H1 (cell line): ENCODE results near the gene PRC1. TPM values are rescaled to one million over a fixed set of nuclear protein-coding genes. Genes with fewer than 3 reads are reported as not detected.

Source experiments
- CTCF ChIA-PET: fragments of 300-600 bp; sonication (Branson Sonifier 250); formaldehyde crosslinking; loops from one replicate; lab custom pipeline; 2021; ENCODE audit not compliant: partially characterized antibody; lab: Charles Lee
- POLR2A ChIA-PET: fragments of 300-600 bp; sonication (Branson Sonifier 250); formaldehyde crosslinking; loops from one replicate; lab custom pipeline; 2021; ENCODE audit warnings: inconsistent platforms; ENCODE audit not compliant: partially characterized antibody; lab: Charles Lee
- DNase-seq, 2 experiments: peaks; one replicate each; pipeline versions ENCODE4 v3.0.0 to v3.0.0-alpha.2; 2010 to 2022; ENCODE audit warnings: low spot score in 2 of 2, low read depth in 1 of 2, mixed read lengths in 1 of 2
- FAIRE-seq: peaks from 2 replicates; lab custom pipeline; 2011; peaks lifted over from hg19 to GRCh38; lab: Jason Lieb, UNC
- H2AFZ ChIP-seq: 2 replicates; pipeline ENCODE4 v1.8.1; 2012; ENCODE audit warnings: low read length, inconsistent platforms
- H2AK5ac ChIP-seq: 2 replicates; pipeline ENCODE4 v1.6.1; 2013; ENCODE audit warnings: low read depth, low read length
- H2BK120ac ChIP-seq: replicated peaks from 2 replicates; pipeline ENCODE3; 2013; ENCODE audit warnings: low read depth, low read length, inconsistent platforms
- H2BK12ac ChIP-seq: 2 replicates; pipeline ENCODE4 v1.6.1; 2013; ENCODE audit warnings: low read depth, low read length
- H2BK15ac ChIP-seq: 2 replicates; pipeline ENCODE4 v1.6.1; 2013; ENCODE audit warnings: low read length
- H2BK20ac ChIP-seq: 2 replicates; pipeline ENCODE4 v1.6.1; 2013; ENCODE audit warnings: low read length
- H2BK5ac ChIP-seq: 2 replicates; pipeline ENCODE4 v1.6.1; 2013; ENCODE audit warnings: low read depth, low read length
- H3K14ac ChIP-seq: 2 replicates; pipeline ENCODE4 v1.6.1; 2013; ENCODE audit warnings: inconsistent platforms; ENCODE audit not compliant: insufficient read length
- H3K18ac ChIP-seq: 2 replicates; pipeline ENCODE4 v1.6.1; 2013; ENCODE audit warnings: low read length; ENCODE audit errors: extremely low read depth
- H3K23ac ChIP-seq: 2 replicates; pipeline ENCODE4 v1.6.1; 2013; ENCODE audit warnings: inconsistent platforms; ENCODE audit not compliant: insufficient read length
- H3K23me2 ChIP-seq: 2 replicates; pipeline ENCODE4 v1.6.1; 2013; ENCODE audit warnings: low read depth, low read length
- H3K27ac ChIP-seq: 2 replicates; pipeline ENCODE4 v1.6.1; 2011; ENCODE audit warnings: low read depth, low read length, inconsistent platforms
- H3K27me3 ChIP-seq, 4 experiments: replicated peaks in 1 of 4; 1 replicate in 1 of 4; 2 replicates in 3 of 4; pipeline versions ENCODE4 v1.6.1 to v1.8.1; 2011 to 2013; ENCODE audit warnings: low read length in 3 of 4, mild to moderate bottlenecking in 3 of 4, inconsistent platforms in 2 of 4, mixed read lengths in 2 of 4, moderate library complexity in 1 of 4; ENCODE audit not compliant: control insufficient read depth in 3 of 4, insufficient read depth in 3 of 4; ENCODE audit errors: extremely low read depth in 1 of 4
- H3K36me3 ChIP-seq, 4 experiments: 2 replicates each; pipeline versions ENCODE4 v1.6.1 to v1.8.1; 2011 to 2013; ENCODE audit warnings: mild to moderate bottlenecking in 4 of 4, low read length in 3 of 4, moderate library complexity in 2 of 4, control low read depth in 1 of 4, inconsistent platforms in 1 of 4; ENCODE audit not compliant: insufficient read depth in 4 of 4, control insufficient read depth in 2 of 4
- H3K4ac ChIP-seq: replicated peaks from 2 replicates; pipeline ENCODE3; 2013; ENCODE audit warnings: low read length, low read depth, mixed read lengths, inconsistent platforms; ENCODE audit not compliant: insufficient read length
- H3K4me1 ChIP-seq, 4 experiments: replicated peaks in 1 of 4; 1 replicate in 1 of 4; 2 replicates in 3 of 4; pipeline versions ENCODE4 v1.6.1 to v1.8.1; 2011 to 2013; ENCODE audit warnings: low read length in 3 of 4, inconsistent platforms in 2 of 4, mixed read lengths in 1 of 4; ENCODE audit not compliant: insufficient read depth in 4 of 4, control insufficient read depth in 3 of 4
- H3K4me2 ChIP-seq, 2 experiments: 2 replicates each; pipeline versions ENCODE4 v1.6.1 to v1.8.1; 2011 to 2013; ENCODE audit warnings: low read depth in 2 of 2, low read length in 2 of 2, control low read depth in 1 of 2, inconsistent platforms in 1 of 2, mild to moderate bottlenecking in 1 of 2; ENCODE audit not compliant: insufficient read depth in 1 of 2
- H3K4me3 ChIP-seq, 4 experiments: fragments of 200-600, 300-600 bp in 1 of 4; sonication (generic), shearing (Covaris generic), sonication (Bioruptor Twin) in 1 of 4; 2 replicates each; pipeline versions ENCODE4 v1.5.1 to v1.8.1; 2011 to 2016; ENCODE audit warnings: low read length in 4 of 4, low read depth in 3 of 4, control low read depth in 2 of 4, inconsistent platforms in 2 of 4, mild to moderate bottlenecking in 2 of 4, mixed read lengths in 1 of 4, moderate library complexity in 1 of 4; ENCODE audit not compliant: insufficient read depth in 2 of 4; ENCODE audit errors: extremely low read depth in 1 of 4
- H3K56ac ChIP-seq: replicated peaks from 2 replicates; pipeline ENCODE3; 2013; ENCODE audit warnings: low read depth, mild to moderate bottlenecking, mixed read lengths, low read length, inconsistent platforms; ENCODE audit not compliant: insufficient read length
- H3K79me1 ChIP-seq: 2 replicates; pipeline ENCODE4 v1.6.1; 2013; ENCODE audit warnings: low read depth, low read length, control low read depth
- H3K79me2 ChIP-seq, 2 experiments: 2 replicates each; pipeline versions ENCODE4 v1.6.1 to v1.8.1; 2012 to 2013; ENCODE audit warnings: low read length in 2 of 2, mild to moderate bottlenecking in 2 of 2, inconsistent platforms in 1 of 2; ENCODE audit not compliant: insufficient read depth in 2 of 2, control insufficient read depth in 1 of 2
- H3K9ac ChIP-seq, 4 experiments: replicated peaks in 1 of 4; 1 replicate in 1 of 4; 2 replicates in 3 of 4; pipeline versions ENCODE4 v1.6.1 to v1.8.1; 2011 to 2013; ENCODE audit warnings: low read depth in 3 of 4, low read length in 3 of 4, control low read depth in 2 of 4, mild to moderate bottlenecking in 2 of 4, moderate library complexity in 2 of 4, inconsistent platforms in 1 of 4; ENCODE audit errors: extremely low read depth in 1 of 4
- H3K9me3 ChIP-seq, 2 experiments: 2 replicates each; pipeline versions ENCODE4 v1.6.1 to v1.8.1; 2012 to 2013; ENCODE audit warnings: mild to moderate bottlenecking in 2 of 2, moderate library complexity in 2 of 2, control low read depth in 1 of 2, inconsistent platforms in 1 of 2, low read depth in 1 of 2, low read length in 1 of 2, mixed read lengths in 1 of 2; ENCODE audit not compliant: insufficient read depth in 2 of 2
- H4K20me1 ChIP-seq, 2 experiments: replicated peaks in 1 of 2; 2 replicates each; pipeline versions ENCODE3 to v1.8.1; 2011 to 2013; ENCODE audit warnings: inconsistent platforms in 2 of 2, low read length in 2 of 2, mild to moderate bottlenecking in 1 of 2; ENCODE audit not compliant: insufficient read depth in 2 of 2, control insufficient read depth in 1 of 2
- H4K5ac ChIP-seq: 2 replicates; pipeline ENCODE4 v1.6.1; 2013; ENCODE audit warnings: low read length, low read depth, mixed read lengths, inconsistent platforms; ENCODE audit not compliant: insufficient read length
- H4K8ac ChIP-seq: 2 replicates; pipeline ENCODE4 v1.8.0; 2013; ENCODE audit warnings: mild to moderate bottlenecking, moderate library complexity, low read length, inconsistent platforms; ENCODE audit not compliant: insufficient read depth; ENCODE audit errors: extremely low read depth
- H4K91ac ChIP-seq: replicated peaks from 2 replicates; pipeline ENCODE3; 2013; ENCODE audit warnings: low read length, mixed read lengths, inconsistent platforms; ENCODE audit not compliant: insufficient read length
- CBX5 ChIP-seq: fragments of 300-800, 300-1000 bp; sonication (generic); IDR thresholded peaks from 2 replicates; pipeline ENCODE4 v1.7.1; 2016; ENCODE audit warnings: antibody characterized with exemption, low read length, low read depth
- CREB1 ChIP-seq: IDR thresholded peaks from 2 replicates; pipeline ENCODE4 v1.6.1; 2012; ENCODE audit warnings: inconsistent platforms
- EGR1 ChIP-seq: IDR thresholded peaks from 2 replicates; pipeline ENCODE4 v1.6.1; 2011; ENCODE audit warnings: low read depth, low read length, borderline replicate concordance
- KDM1A ChIP-seq: fragments of 200-600, 300-600 bp; sonication (generic); IDR thresholded peaks from 2 replicates; pipeline ENCODE4 v1.7.1; 2016; ENCODE audit warnings: mild to moderate bottlenecking, low read length, borderline replicate concordance
- POU5F1 ChIP-seq: IDR thresholded peaks from 2 replicates; pipeline ENCODE4 v1.6.1; 2011; ENCODE audit warnings: low read depth, mild to moderate bottlenecking, low read length, moderate library complexity
- SIN3A ChIP-seq, 2 experiments: IDR thresholded peaks in 1 of 2; conservative IDR thresholded peaks in 1 of 2; 2 replicates each; pipeline ENCODE4 v1.6.1; 2011 to 2012; ENCODE audit warnings: low read length in 2 of 2, improper control_type of control experiment in 1 of 2, low read depth in 1 of 2, mild to moderate bottlenecking in 1 of 2
- TAF1 ChIP-seq: IDR thresholded peaks from 2 replicates; pipeline ENCODE4 v1.6.1; 2011; ENCODE audit warnings: mild to moderate bottlenecking, low read depth, low read length
- TBP ChIP-seq: IDR thresholded peaks from 2 replicates; pipeline ENCODE4 v1.6.1; 2011; ENCODE audit warnings: low read depth, low read length, improper control_type of control experiment
- WGBS, 2 experiments: shearing (Covaris generic) in 1 of 2; methylation state at CpG; one replicate each; pipeline versions ENCODE4 v1.1.6 to v1.1.7; 2013 to 2015; ENCODE audit warnings: low lambda C conversion rate in 2 of 2, mixed read lengths in 2 of 2, inconsistent platforms in 1 of 2, low coverage in 1 of 2, missing lambda C conversion rate in 1 of 2; ENCODE audit not compliant: insufficient replicate concordance in 2 of 2, insufficient coverage in 1 of 2, insufficient read length in 1 of 2; ENCODE audit errors: extremely low coverage in 1 of 2, missing lambda C conversion rate in 1 of 2; 5-methylcytosine and 5-hydroxymethylcytosine counted together
- polyA plus RNA-seq, 7 experiments: library from polyadenylated mRNA; depleted of rRNA in 3 of 7; stranded (reverse) in 5 of 7; unstranded in 2 of 7; fragments of >200 nt in 5 of 7; fragments of 200-250 nt in 2 of 7; gene quantifications; 1 replicate in 5 of 7; 2 replicates in 1 of 7; 4 replicates in 1 of 7; pipeline versions ENCODE4 v1.2.1 to v1.2.3, GENCODE V29; 2011 to 2013; ENCODE audit warnings: missing spikeins in 2 of 7, mixed read lengths in 2 of 7
- total RNA-seq: library from RNA; stranded (reverse); fragmentation: NEBNext Ultra II Directional; extraction: Animal tissue kit (Norgen Biotek cat#: 25700); gene quantifications from 2 replicates; pipeline ENCODE4 v1.2.1, GENCODE V29; 2021
- TF ChIP-seq, protein P1 (sequence below): IDR thresholded peaks from 2 replicates; pipeline ENCODE4 v1.6.1; 2012; ENCODE audit warnings: low read length, inconsistent platforms

PRC1 gene
- total and polyA plus RNA-seq, 2 of the 8 experiments (the other 6 are each of a cell fraction or from before 2014, with no cell fraction given) = 90.7 to 181 TPM

DNA sequence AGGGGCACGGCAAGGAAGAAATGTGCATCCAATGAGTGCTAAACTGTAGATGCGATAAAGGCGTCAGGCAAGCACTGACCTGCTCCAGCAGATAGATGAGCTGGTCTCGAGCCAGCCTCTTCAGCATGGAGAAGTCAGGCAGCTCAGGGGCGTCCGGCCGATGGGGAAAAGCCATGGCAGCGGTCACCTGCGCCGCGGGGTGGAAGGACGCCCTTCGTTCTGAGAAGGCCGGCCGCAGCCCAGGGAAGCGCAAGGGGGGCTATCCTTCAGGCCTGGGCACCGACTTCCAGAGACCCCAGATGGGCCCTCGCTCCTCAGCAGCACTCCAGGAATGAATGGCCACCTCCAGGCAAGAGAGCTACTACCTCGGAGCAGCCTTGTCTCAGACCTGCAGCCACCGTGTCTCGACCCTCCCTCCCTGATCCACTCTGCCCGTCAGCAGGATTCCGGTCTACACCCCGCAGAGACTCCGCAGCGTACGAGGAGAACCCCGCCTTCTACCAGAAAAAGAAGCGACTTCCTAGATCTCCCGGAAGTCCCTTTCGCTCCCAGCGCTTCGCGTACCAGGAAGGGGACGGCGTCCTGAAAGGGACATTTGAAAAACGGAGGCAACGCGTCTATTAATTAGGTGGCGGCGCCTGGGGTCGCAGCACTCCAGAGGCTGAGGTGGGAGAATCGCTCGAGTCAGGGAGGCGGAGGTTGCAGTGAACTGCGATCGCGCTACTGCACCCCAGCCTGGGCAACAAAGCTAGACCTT lies 27.9 kb upstream of the PRC1 start, which contains the start of gene VPS33B:
Gene VPS33B (minus strand): TSS at position 520 of the 757 bp plus-strand sequence. CDS start 345 bp downstream, at position 175.
- Histone ChIP-seq H4K8ac (0 out of 2 replicates have a peak within 1 kb of the TSS, but pooled peaks have one; percentile 80), H3K27ac (peak within 1 kb of the TSS; percentile 37; the same call in 1 of the 2 replicates), H3K14ac (no peak within 1 kb of the TSS), H2BK15ac (no peak within 1 kb of the TSS; the same call in 1 of the 2 replicates), H2BK5ac (peak within 1 kb of the TSS; percentile 61; the same call in 1 of the 2 replicates), H3K4me1 (peaks cover 0 to 3% (median 1%) of the 10 kb centered on the region in 4 experiments; a peak in 3 of 7 replicates), H3K9me3 (no peaks in the 10 kb centered on the region), H4K5ac (peak within 1 kb of the TSS; percentile 45), H4K91ac (peak within 1 kb of the TSS; percentile 34), H3K56ac (no peak within 1 kb of the TSS), H3K4ac (no peak within 1 kb of the TSS), H2BK20ac (no peak within 1 kb of the TSS), H3K23ac (no peak within 1 kb of the TSS), H3K4me3 (peak within 1 kb of the TSS; percentile 74 to 99 (median 91)), H3K27me3 (no peaks in the 10 kb centered on the region), H2AK5ac (no peak within 1 kb of the TSS), H2BK120ac (no peak within 1 kb of the TSS), H3K79me2 (peaks cover 0 to 15% of the 10 kb centered on the region in 2 experiments; a peak in 2 of 4 replicates), H3K4me2 (peak within 1 kb of the TSS; percentile 85 to 95), H2AFZ (peak within 1 kb of the TSS; percentile 99), H3K36me3 (peaks cover 0 to 2% (median 0%) of the 10 kb centered on the region in 4 experiments; a peak in 1 of 8 replicates), H3K18ac (peak within 1 kb of the TSS; percentile 75), H3K79me1 (peaks cover 6% of the 10 kb centered on the region; the same call in 1 of the 2 replicates), H3K9ac (peak within 1 kb of the TSS; percentile 61 to 79 (median 75)), H2BK12ac (no peak within 1 kb of the TSS), H3K23me2 (peaks cover 6% of the 10 kb centered on the region; the same call in 1 of the 2 replicates), H4K20me1 (peaks cover 0 to 3% of the 10 kb centered on the region in 2 experiments)
- POLR2A ChIA-PET = interaction anchor here (0.7 to 2.2 kb wide), 10 partner anchors 10 to 181 kb away, joined by 3 to 7 read pairs (median 3); partner anchors contain the start of genes PRC1 and RCCD1
- DNase-seq = peak; percentile 68 to 86
- 2% methylated on average over 47 of the region's 48 CpGs; no CpG with 5 or more reads in 1 of the 2 experiments for WGBS, 2 experiments
- no peak for FAIRE-seq
- CTCF ChIA-PET = interaction anchor here (0.7 to 2.9 kb wide), 11 partner anchors 10 to 204 kb away, joined by 3 to 16 read pairs (median 3); partner anchors contain the start of gene UNC45A
- TF ChIP-seq, protein P1, sequence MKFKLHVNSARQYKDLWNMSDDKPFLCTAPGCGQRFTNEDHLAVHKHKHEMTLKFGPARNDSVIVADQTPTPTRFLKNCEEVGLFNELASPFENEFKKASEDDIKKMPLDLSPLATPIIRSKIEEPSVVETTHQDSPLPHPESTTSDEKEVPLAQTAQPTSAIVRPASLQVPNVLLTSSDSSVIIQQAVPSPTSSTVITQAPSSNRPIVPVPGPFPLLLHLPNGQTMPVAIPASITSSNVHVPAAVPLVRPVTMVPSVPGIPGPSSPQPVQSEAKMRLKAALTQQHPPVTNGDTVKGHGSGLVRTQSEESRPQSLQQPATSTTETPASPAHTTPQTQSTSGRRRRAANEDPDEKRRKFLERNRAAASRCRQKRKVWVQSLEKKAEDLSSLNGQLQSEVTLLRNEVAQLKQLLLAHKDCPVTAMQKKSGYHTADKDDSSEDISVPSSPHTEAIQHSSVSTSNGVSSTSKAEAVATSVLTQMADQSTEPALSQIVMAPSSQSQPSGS = no peak
- TF ChIP-seq CBX5 = no peak
- peak; percentile 68; the same call in 1 of the 2 replicates for TF ChIP-seq EGR1
- no peak for TF ChIP-seq POU5F1
- TF ChIP-seq CREB1 = peak; percentile 62
- peak; percentile 57 to 79; a peak in 2 of 4 replicates for TF ChIP-seq SIN3A (conservative IDR thresholded peaks at IDR 0.05 in 1 of 2, IDR thresholded peaks at IDR 0.05 in 1 of 2; ENCODE audit: low read depth in 1 of 2, low read length in 2 of 2)
- TF ChIP-seq TAF1 = peak; percentile 74; the same call in 1 of the 2 replicates
- peak; percentile 34; the same call in 1 of the 2 replicates for TF ChIP-seq KDM1A
- peak; percentile 75 for TF ChIP-seq TBP
